Activated naive CD8-positive, alpha-beta T cell (primary cell): ENCODE results near the gene BIN1.

Experiments used
- H3K27ac Mint-ChIP-seq: one replicate; pipeline ENCODE4 v1.8.0; 2021; ENCODE audit warnings: mixed read lengths
- H3K27me3 Mint-ChIP-seq: one replicate; pipeline ENCODE4 v1.8.0; 2021; ENCODE audit warnings: mixed read lengths
- H3K36me3 Mint-ChIP-seq: one replicate; pipeline ENCODE4 v1.8.0; 2021; ENCODE audit warnings: mixed read lengths
- H3K4me1 Mint-ChIP-seq: one replicate; pipeline ENCODE4 v1.8.0; 2021; ENCODE audit warnings: low read depth, mixed read lengths
- H3K4me3 Mint-ChIP-seq: one replicate; pipeline ENCODE4 v1.8.0; 2021; ENCODE audit warnings: mild to moderate bottlenecking, mixed read lengths
- H3K9me3 Mint-ChIP-seq: one replicate; pipeline ENCODE4 v1.8.0; 2021; ENCODE audit warnings: low read depth, mixed read lengths

The BIN1 gene

GRCh38 chr2:127000937-127001336 lies 106.0 kb downstream of the BIN1 start:
- no peak overlapping the region for H3K27ac Mint-ChIP-seq
- H3K36me3 Mint-ChIP-seq: no peaks in the 10 kb centered on the region
- H3K27me3 Mint-ChIP-seq: peaks cover 2% of the 10 kb centered on the region
- H3K4me1 Mint-ChIP-seq: no peaks in the 10 kb centered on the region
- H3K4me3 Mint-ChIP-seq: no peak overlapping the region
- H3K9me3 Mint-ChIP-seq: no peaks in the 10 kb centered on the region

- Mint-ChIP-seq H3K27me3 (peaks cover 2% of the 10 kb centered on the region), H3K27ac (no peak overlapping the region), H3K4me3 (no peak overlapping the region), H3K9me3 (no peaks in the 10 kb centered on the region), H3K4me1 (no peaks in the 10 kb centered on the region), H3K36me3 (no peaks in the 10 kb centered on the region)
Observed at GRCh38 chr2:127000194-127000593, 106.8 kb downstream of the BIN1 start.

- H3K9me3 Mint-ChIP-seq: no peaks in the 10 kb centered on the region
- no peak overlapping the region for H3K27ac Mint-ChIP-seq
- peaks cover 2% of the 10 kb centered on the region for H3K27me3 Mint-ChIP-seq
- H3K4me3 Mint-ChIP-seq: no peak overlapping the region
- no peaks in the 10 kb centered on the region for H3K4me1 Mint-ChIP-seq
- H3K36me3 Mint-ChIP-seq: no peaks in the 10 kb centered on the region
Observed at GRCh38 chr2:126999106-126999756, 107.7 kb downstream of the BIN1 start.

- H3K9me3 Mint-ChIP-seq: no peaks in the 10 kb centered on the region
- H3K36me3 Mint-ChIP-seq: no peaks in the 10 kb centered on the region
- H3K27ac Mint-ChIP-seq: no peak overlapping the region
- no peak overlapping the region for H3K4me3 Mint-ChIP-seq
- peaks cover 2% of the 10 kb centered on the region for H3K27me3 Mint-ChIP-seq
- H3K4me1 Mint-ChIP-seq: no peaks in the 10 kb centered on the region
Observed at GRCh38 chr2:126998486-126998885, 108.5 kb downstream of the BIN1 start.
